ENCODE measurements around the gene SURF1. TPM values are rescaled to one million over a fixed set of nuclear protein-coding genes. Genes with fewer than 3 reads are reported as not detected.
A peak's percentile ranks its signal among the peaks of the same experiment; 100 is the strongest.
"Not testable (repeated sequence)": the region's sequence is repeated elsewhere in the genome, so short reads cannot be mapped to it uniquely, and the experiment has no call there.

The SURF1 gene
- total RNA-seq, 2 donors from 2014 or later: 45.1 to 54.4 TPM

GRCh38 chr9:133379153-133380086 is 23.1 kb upstream of the SURF1 start:
- Histone ChIP-seq H3K4me3 (ENCODE audit: low read length) (no peak overlapping the region), H3K9ac (ENCODE audit: extremely low read depth, low read length, poor library complexity, severe bottlenecking) (no peak overlapping the region), H3K36me3 (ENCODE audit: control insufficient read depth, insufficient read depth, low read length) (no peaks in the 10 kb centered on the region), H3K9me3 (ENCODE audit: control insufficient read depth, low read length) (no peaks in the 10 kb centered on the region), H3K27me3 (ENCODE audit: control insufficient read depth, insufficient read depth, low read length, poor library complexity, severe bottlenecking) (no peaks in the 10 kb centered on the region), H3K4me1 (ENCODE audit: control insufficient read depth, insufficient read depth, low read length) (no peaks in the 10 kb centered on the region), H3K27ac (ENCODE audit: low read depth, low read length) (no peak overlapping the region)
- peaks cover 9% of the 10 kb centered on the region for H3K9me3 Mint-ChIP-seq
- DNase-seq: peak; percentile 45
- TF ChIP-seq CTCF (conservative IDR thresholded peaks at IDR 0.05): no peak
- no peak overlapping the region for H3K27ac Mint-ChIP-seq
- H3K27me3 Mint-ChIP-seq (ENCODE audit: insufficient read depth): peaks cover 11% of the 10 kb centered on the region
- H3K36me3 Mint-ChIP-seq (ENCODE audit: low read depth): no peaks in the 10 kb centered on the region
- 89 to 92% methylated on average over 6 to 14 of the region's 14 CpGs for WGBS, 2 experiments (ENCODE audit: insufficient coverage in 1 of 2, insufficient read length in 1 of 2)
- peaks cover 6% of the 10 kb centered on the region for H3K4me1 Mint-ChIP-seq
- H3K4me3 Mint-ChIP-seq: no peak overlapping the region

- Histone ChIP-seq H3K9me3 (ENCODE audit: control insufficient read depth, low read length) (no peaks in the 10 kb centered on the region), H3K27me3 (ENCODE audit: control insufficient read depth, insufficient read depth, low read length, poor library complexity, severe bottlenecking) (no peaks in the 10 kb centered on the region), H3K36me3 (ENCODE audit: control insufficient read depth, insufficient read depth, low read length) (peaks cover 4% of the 10 kb centered on the region), H3K4me3 (ENCODE audit: low read length) (no peak overlapping the region), H3K9ac (ENCODE audit: extremely low read depth, low read length, poor library complexity, severe bottlenecking) (no peak overlapping the region), H3K4me1 (ENCODE audit: control insufficient read depth, insufficient read depth, low read length) (no peaks in the 10 kb centered on the region), H3K27ac (ENCODE audit: low read depth, low read length) (no peak overlapping the region)
- Mint-ChIP-seq H3K9me3 (peaks cover 9% of the 10 kb centered on the region), H3K36me3 (ENCODE audit: low read depth) (peaks cover 4% of the 10 kb centered on the region), H3K4me3 (no peak overlapping the region), H3K27ac (no peak overlapping the region), H3K27me3 (ENCODE audit: insufficient read depth) (peaks cover 11% of the 10 kb centered on the region), H3K4me1 (peaks cover 6% of the 10 kb centered on the region)
- no peak for DNase-seq
- no peak for TF ChIP-seq CTCF (conservative IDR thresholded peaks at IDR 0.05)
- WGBS, 2 experiments (ENCODE audit: insufficient coverage in 1 of 2, insufficient read length in 1 of 2): 78% methylated on average over 1 of the region's 1 CpG
Measured at GRCh38 chr9:133378408-133378962, 22.2 kb upstream of the SURF1 start.

GRCh38 chr9:133377721-133378216 is 21.5 kb upstream of the SURF1 start:
- Mint-ChIP-seq H3K36me3 (ENCODE audit: low read depth) (peaks cover 5% of the 10 kb centered on the region), H3K4me1 (peaks cover 8% of the 10 kb centered on the region), H3K27ac (no peak overlapping the region), H3K4me3 (no peak overlapping the region), H3K27me3 (ENCODE audit: insufficient read depth) (peaks cover 11% of the 10 kb centered on the region), H3K9me3 (peaks cover 9% of the 10 kb centered on the region)
- H3K9ac ChIP-seq (ENCODE audit: extremely low read depth, low read length, poor library complexity, severe bottlenecking): no peak overlapping the region
- no peak for DNase-seq
- H3K27ac ChIP-seq (ENCODE audit: low read depth, low read length): no peak overlapping the region
- peaks cover 9% of the 10 kb centered on the region for H3K36me3 ChIP-seq (ENCODE audit: control insufficient read depth, insufficient read depth, low read length)
- TF ChIP-seq CTCF (conservative IDR thresholded peaks at IDR 0.05): no peak
- 69 to 73% methylated on average over 4 to 6 of the region's 6 CpGs for WGBS, 2 experiments (ENCODE audit: insufficient coverage in 1 of 2, insufficient read length in 1 of 2)
- no peaks in the 10 kb centered on the region for H3K27me3 ChIP-seq (ENCODE audit: control insufficient read depth, insufficient read depth, low read length, poor library complexity, severe bottlenecking)
- H3K4me3 ChIP-seq (ENCODE audit: low read length): no peak overlapping the region
- H3K4me1 ChIP-seq (ENCODE audit: control insufficient read depth, insufficient read depth, low read length): peaks cover 4% of the 10 kb centered on the region
- H3K9me3 ChIP-seq (ENCODE audit: control insufficient read depth, low read length): no peaks in the 10 kb centered on the region

GRCh38 chr9:133377280-133377679 is 21.0 kb upstream of the SURF1 start:
- H3K27me3 ChIP-seq (ENCODE audit: control insufficient read depth, insufficient read depth, low read length, poor library complexity, severe bottlenecking): not testable (repeated sequence)

More at GRCh38 chr9:133377280-133377679, 21.0 kb upstream of the SURF1 start:
- H3K36me3 Mint-ChIP-seq (ENCODE audit: low read depth); H3K27ac ChIP-seq (ENCODE audit: low read depth, low read length); H3K9me3 Mint-ChIP-seq; H3K27ac Mint-ChIP-seq; H3K4me1 ChIP-seq (ENCODE audit: control insufficient read depth, insufficient read depth, low read length); H3K9ac ChIP-seq (ENCODE audit: extremely low read depth, low read length, poor library complexity, severe bottlenecking); DNase-seq; H3K9me3 ChIP-seq (ENCODE audit: control insufficient read depth, low read length): not testable (repeated sequence)
- Histone ChIP-seq H3K4me3 (ENCODE audit: low read length) (peak overlapping the region; percentile 78), H3K36me3 (ENCODE audit: control insufficient read depth, insufficient read depth, low read length) (peaks cover 14% of the 10 kb centered on the region)
- peaks cover 12% of the 10 kb centered on the region for H3K4me1 Mint-ChIP-seq
- H3K27me3 Mint-ChIP-seq (ENCODE audit: insufficient read depth): peaks cover 11% of the 10 kb centered on the region
- 93 to 95% methylated on average over 9 to 14 of the region's 14 CpGs for WGBS, 2 experiments (ENCODE audit: insufficient coverage in 1 of 2, insufficient read length in 1 of 2)
- peak overlapping the region; percentile 94 for H3K4me3 Mint-ChIP-seq

Data from endodermal cell (in vitro differentiated cells).